Measurements from ENCODE around the gene INSIG1. TPM values are rescaled to one million over a fixed set of nuclear protein-coding genes. Genes with fewer than 3 reads are reported as not detected.

Gene INSIG1
- total and polyA plus RNA-seq, 2 donors (not counting 3 experiments of a cell fraction or from before 2014, with no cell fraction given): 79.3 to 102 TPM

- no TSS peak for BruUV-seq (replicated peaks)
- Histone ChIP-seq H3K4me2 (ENCODE audit: insufficient read depth, low read length) (no peak overlapping the region), H3K27me3 (ENCODE audit: control insufficient read depth in 2 of 2, insufficient read depth in 2 of 2, low read length in 2 of 2) (peaks cover 0 to 1% of the 10 kb centered on the region in 2 experiments), H3K36me3 (ENCODE audit: control insufficient read depth in 2 of 2, extremely low read depth in 1 of 2, insufficient read depth in 2 of 2, low read length in 2 of 2) (no peaks in the 10 kb centered on the region), H3K4me3 (replicated peaks in 1 of 3; ENCODE audit: insufficient read depth in 1 of 3, low read depth in 1 of 3, low read length in 3 of 3) (no peak overlapping the region), H3K9ac (replicated peaks; ENCODE audit: extremely low read depth, insufficient read depth, low read length) (no peak overlapping the region), H3K9me1 (replicated peaks; ENCODE audit: control insufficient read depth, extremely low read depth, insufficient read depth, low read length) (no peaks in the 10 kb centered on the region), H3K4me1 (ENCODE audit: control insufficient read depth, extremely low read depth, insufficient read depth, low read length) (no peaks in the 10 kb centered on the region), H3K79me2 (ENCODE audit: control insufficient read depth, insufficient read depth, low read length) (no peaks in the 10 kb centered on the region), H3K27ac (ENCODE audit: insufficient read depth, low read depth, low read length) (no peak overlapping the region), H3K9me3 (replicated peaks; ENCODE audit: control insufficient read depth, insufficient read depth, low read length) (no peaks in the 10 kb centered on the region), H4K20me1 (replicated peaks; ENCODE audit: control insufficient read depth, extremely low read depth, insufficient read depth, low read length) (no peaks in the 10 kb centered on the region), H2AFZ (ENCODE audit: low read depth, low read length) (no peak overlapping the region)
- CTCF ChIA-PET: interaction anchor here (0.9 to 1.3 kb wide), 3 partner anchors 8 to 409 kb away, joined by 3 to 5 read pairs (median 4); no protein-coding TSS in a partner anchor
- DNase-seq (ENCODE audit: low read depth, low spot score) (no peak), FAIRE-seq (no peak)
- intact Hi-C loops (cut with micrococcal nuclease): no loop called here
- dilution Hi-C loops (cut with MboI; ENCODE audit: extremely low pct_ligation_motif_present, low sequenced_read_pairs): loop anchor here (25.0 kb wide), 1 partner anchor 150 kb away; no protein-coding TSS in a partner anchor
- POLR2A ChIA-PET: no interaction called here
- TF ChIP-seq FOS (IDR thresholded peaks at IDR 0.05; ENCODE audit: borderline replicate concordance, insufficient read depth, low read length) (no peak), POLR2AphosphoS5 (IDR thresholded peaks at IDR 0.05; ENCODE audit: insufficient read depth, low read depth, low read length) (no peak), MYC (IDR thresholded peaks at IDR 0.05; ENCODE audit: low read depth, low read length) (no peak), JUN (IDR thresholded peaks at IDR 0.05; ENCODE audit: borderline replicate concordance, insufficient read depth, insufficient read length, low read depth) (no peak), GATA2 (IDR thresholded peaks at IDR 0.05; ENCODE audit: insufficient read depth, insufficient read length, low read depth, low read length) (no peak), POLR2A (IDR thresholded peaks at IDR 0.05; ENCODE audit: low read depth, low read length) (no peak), EZH2 (IDR thresholded peaks at IDR 0.05; ENCODE audit: borderline replicate concordance, low read depth, low read length, severe bottlenecking) (no peak)
- TF ChIP-seq, protein P1, sequence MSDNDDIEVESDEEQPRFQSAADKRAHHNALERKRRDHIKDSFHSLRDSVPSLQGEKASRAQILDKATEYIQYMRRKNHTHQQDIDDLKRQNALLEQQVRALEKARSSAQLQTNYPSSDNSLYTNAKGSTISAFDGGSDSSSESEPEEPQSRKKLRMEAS (IDR thresholded peaks at IDR 0.05; ENCODE audit: insufficient read depth, insufficient read length): no peak
- TF ChIP-seq, protein P2, sequence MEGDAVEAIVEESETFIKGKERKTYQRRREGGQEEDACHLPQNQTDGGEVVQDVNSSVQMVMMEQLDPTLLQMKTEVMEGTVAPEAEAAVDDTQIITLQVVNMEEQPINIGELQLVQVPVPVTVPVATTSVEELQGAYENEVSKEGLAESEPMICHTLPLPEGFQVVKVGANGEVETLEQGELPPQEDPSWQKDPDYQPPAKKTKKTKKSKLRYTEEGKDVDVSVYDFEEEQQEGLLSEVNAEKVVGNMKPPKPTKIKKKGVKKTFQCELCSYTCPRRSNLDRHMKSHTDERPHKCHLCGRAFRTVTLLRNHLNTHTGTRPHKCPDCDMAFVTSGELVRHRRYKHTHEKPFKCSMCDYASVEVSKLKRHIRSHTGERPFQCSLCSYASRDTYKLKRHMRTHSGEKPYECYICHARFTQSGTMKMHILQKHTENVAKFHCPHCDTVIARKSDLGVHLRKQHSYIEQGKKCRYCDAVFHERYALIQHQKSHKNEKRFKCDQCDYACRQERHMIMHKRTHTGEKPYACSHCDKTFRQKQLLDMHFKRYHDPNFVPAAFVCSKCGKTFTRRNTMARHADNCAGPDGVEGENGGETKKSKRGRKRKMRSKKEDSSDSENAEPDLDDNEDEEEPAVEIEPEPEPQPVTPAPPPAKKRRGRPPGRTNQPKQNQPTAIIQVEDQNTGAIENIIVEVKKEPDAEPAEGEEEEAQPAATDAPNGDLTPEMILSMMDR (IDR thresholded peaks at IDR 0.05; ENCODE audit: extremely low read depth in 1 of 2, insufficient read depth in 1 of 2, low read depth in 1 of 2, low read length in 2 of 2): no peak
These were observed 39.3 kb downstream of the INSIG1 start for GRCh38 chr7:155336812-155337602.
